ENCODE data around the gene USP40. TPM values are rescaled to one million over a fixed set of nuclear protein-coding genes. Genes with fewer than 3 reads are reported as not detected.

USP40 gene
- total RNA-seq, 3 donors from 2014 or later = 29.2 to 53.4 (median 35.2) TPM

DNA sequence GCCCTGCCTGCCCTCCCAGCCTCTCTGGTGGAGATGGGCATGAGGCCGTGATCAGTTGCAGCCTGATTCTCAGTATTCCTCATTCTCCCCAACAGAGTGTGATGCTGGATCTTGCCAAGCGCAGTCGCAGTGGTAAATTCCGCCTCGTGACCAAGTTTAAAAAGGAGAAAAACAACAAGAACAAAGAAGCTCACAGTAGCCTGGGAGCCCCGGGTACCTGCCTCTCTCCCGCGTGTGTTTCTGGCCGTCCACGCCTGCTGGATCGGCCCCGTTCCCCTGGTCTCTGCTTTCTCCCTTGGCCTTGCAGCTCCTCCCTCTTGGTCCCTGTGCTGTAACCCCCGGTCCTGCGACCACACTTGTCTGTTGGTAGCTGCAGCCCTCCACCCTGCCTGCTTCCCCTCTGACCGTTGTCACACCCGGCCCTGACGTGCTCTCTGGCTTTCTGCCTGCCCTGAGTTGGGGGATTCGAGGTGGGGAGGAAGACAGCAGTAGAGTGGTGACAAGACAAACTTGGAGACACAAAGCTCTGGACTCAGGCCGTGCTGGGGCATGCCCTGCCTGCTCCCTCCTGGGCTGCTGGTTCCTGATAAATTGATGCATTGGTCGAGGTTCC, 99.5 kb downstream of the USP40 start:
- TF ChIP-seq POLR2AphosphoS5 (IDR thresholded peaks at IDR 0.05) (no peak), POLR2A (IDR thresholded peaks at IDR 0.05) (no peak)
- TF ChIP-seq, protein P1, sequence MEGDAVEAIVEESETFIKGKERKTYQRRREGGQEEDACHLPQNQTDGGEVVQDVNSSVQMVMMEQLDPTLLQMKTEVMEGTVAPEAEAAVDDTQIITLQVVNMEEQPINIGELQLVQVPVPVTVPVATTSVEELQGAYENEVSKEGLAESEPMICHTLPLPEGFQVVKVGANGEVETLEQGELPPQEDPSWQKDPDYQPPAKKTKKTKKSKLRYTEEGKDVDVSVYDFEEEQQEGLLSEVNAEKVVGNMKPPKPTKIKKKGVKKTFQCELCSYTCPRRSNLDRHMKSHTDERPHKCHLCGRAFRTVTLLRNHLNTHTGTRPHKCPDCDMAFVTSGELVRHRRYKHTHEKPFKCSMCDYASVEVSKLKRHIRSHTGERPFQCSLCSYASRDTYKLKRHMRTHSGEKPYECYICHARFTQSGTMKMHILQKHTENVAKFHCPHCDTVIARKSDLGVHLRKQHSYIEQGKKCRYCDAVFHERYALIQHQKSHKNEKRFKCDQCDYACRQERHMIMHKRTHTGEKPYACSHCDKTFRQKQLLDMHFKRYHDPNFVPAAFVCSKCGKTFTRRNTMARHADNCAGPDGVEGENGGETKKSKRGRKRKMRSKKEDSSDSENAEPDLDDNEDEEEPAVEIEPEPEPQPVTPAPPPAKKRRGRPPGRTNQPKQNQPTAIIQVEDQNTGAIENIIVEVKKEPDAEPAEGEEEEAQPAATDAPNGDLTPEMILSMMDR (IDR thresholded peaks at IDR 0.05) = no peak

DNA sequence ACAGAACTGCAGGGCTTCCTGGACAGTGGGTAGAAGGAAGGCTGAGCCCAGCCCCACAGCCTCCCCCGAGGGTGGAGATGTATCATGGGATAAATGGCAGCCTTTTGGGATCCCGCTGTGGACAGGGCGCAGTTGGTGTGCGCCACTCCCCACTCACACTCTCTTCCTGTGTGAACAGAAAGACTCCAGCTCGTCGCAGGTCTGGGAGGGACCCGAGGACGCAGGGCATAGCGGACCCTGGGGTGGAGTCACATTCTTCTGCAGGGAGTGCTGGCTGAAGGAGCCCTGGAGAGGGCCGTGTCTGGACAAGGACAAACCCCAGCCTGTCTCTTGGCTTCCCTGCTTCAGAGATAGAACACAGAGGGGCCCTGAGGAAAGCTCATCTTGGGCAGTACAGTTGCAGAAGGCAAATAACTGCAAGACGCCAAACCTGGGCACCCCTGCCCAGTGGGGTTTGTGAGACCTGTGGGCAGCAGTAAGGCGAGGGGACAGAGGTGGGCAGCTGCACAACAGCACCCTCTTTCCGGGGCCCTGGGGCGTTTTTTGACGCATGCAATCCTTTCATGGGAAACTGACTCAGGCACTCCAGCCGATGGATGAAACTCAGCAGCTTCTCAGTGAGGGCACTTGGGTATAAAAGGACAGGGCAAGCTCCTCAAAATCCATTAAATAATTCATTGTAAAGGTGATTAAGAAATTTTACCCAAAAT, 101.9 kb downstream of the USP40 start:
- Histone ChIP-seq H3K27ac (no peak overlapping the region), H3K36me3 (no peaks in the 10 kb centered on the region), H3K4me3 (no peak overlapping the region), H3K27me3 (no peaks in the 10 kb centered on the region), H3K4me1 (no peaks in the 10 kb centered on the region), H3K9me3 (no peaks in the 10 kb centered on the region)
- peak in 1 of 2 donors; percentile 41 for DNase-seq (ENCODE audit: low spot score in 2 of 2)
- TF ChIP-seq POLR2A (IDR thresholded peaks at IDR 0.05) (no peak), POLR2AphosphoS5 (IDR thresholded peaks at IDR 0.05) (no peak)
- TF ChIP-seq, protein P1 (IDR thresholded peaks at IDR 0.05) = no peak
- intact Hi-C loops (cut with DNase I; ENCODE audit: low total_unique reads) = no loop called here

More for the DNA sequence above, 99.5 kb downstream of the USP40 start:
- Histone ChIP-seq H3K27ac (no peak overlapping the region), H3K27me3 (no peaks in the 10 kb centered on the region), H3K4me3 (no peak overlapping the region), H3K9me3 (no peaks in the 10 kb centered on the region), H3K36me3 (no peaks in the 10 kb centered on the region), H3K4me1 (no peaks in the 10 kb centered on the region)
- intact Hi-C loops (cut with DNase I; ENCODE audit: low total_unique reads) = no loop called here
- DNase-seq (ENCODE audit: low spot score in 2 of 2) = peak in 1 of 2 donors; percentile 36

DNA sequence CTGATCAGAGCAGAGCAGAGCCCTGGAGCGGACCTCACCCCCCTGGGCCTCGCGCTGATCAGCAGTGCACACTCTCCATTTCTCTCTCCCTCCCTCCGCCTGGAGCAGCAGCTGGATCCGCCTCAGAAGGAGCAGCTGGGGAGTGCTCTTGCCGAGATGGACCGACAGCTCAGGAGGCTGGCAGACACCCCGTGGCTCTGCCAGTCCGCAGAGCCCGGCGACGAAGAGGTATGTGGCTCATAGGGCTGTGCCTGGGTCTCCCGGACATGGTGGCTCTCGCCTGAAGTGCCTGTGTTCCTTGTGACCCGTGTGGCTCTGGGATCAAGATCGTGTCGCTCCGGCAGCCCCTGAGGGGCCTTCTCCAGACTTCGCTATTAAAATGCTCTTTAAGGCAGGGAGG, 102.5 kb downstream of the USP40 start:
- TF ChIP-seq, protein P1 (IDR thresholded peaks at IDR 0.05) = no peak
- TF ChIP-seq POLR2AphosphoS5 (IDR thresholded peaks at IDR 0.05) (no peak), POLR2A (IDR thresholded peaks at IDR 0.05) (no peak)
- Histone ChIP-seq H3K27me3 (no peaks in the 10 kb centered on the region), H3K4me1 (no peaks in the 10 kb centered on the region), H3K9me3 (no peaks in the 10 kb centered on the region), H3K27ac (no peak overlapping the region), H3K36me3 (no peaks in the 10 kb centered on the region), H3K4me3 (no peak overlapping the region)
- DNase-seq (ENCODE audit: low spot score in 2 of 2) = peak in 1 of 2 donors; percentile 34
- intact Hi-C loops (cut with DNase I; ENCODE audit: low total_unique reads) = no loop called here

DNA sequence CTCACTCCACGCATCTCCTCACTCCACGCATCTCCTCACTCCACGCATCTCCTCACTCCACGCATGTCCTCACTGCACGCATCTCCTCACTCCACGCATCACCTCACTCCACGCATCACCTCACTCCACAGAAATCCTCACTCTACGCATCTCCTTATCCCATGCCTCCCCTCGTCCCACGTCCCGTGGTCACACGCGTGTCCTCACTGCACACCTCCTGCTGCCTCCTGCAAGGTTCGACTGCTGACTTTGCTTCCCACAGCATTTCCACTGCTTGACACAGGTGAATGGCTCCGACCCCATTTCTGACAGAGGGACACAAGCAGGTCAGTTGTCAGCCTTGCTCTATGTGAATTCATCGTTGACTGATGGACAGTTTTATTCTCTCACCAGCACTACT, 103.0 kb downstream of the USP40 start:
- Histone ChIP-seq H3K9me3 (no peaks in the 10 kb centered on the region), H3K27me3 (no peaks in the 10 kb centered on the region), H3K27ac (no peak overlapping the region), H3K36me3 (no peaks in the 10 kb centered on the region), H3K4me1 (no peaks in the 10 kb centered on the region), H3K4me3 (no peak overlapping the region)
- no peak for TF ChIP-seq POLR2AphosphoS5 (IDR thresholded peaks at IDR 0.05)
- TF ChIP-seq POLR2A (IDR thresholded peaks at IDR 0.05) = no peak
- TF ChIP-seq, protein P1 (IDR thresholded peaks at IDR 0.05) = no peak
- DNase-seq (ENCODE audit: low spot score in 2 of 2) = no peak
- intact Hi-C loops (cut with DNase I; ENCODE audit: low total_unique reads) = no loop called here

DNA sequence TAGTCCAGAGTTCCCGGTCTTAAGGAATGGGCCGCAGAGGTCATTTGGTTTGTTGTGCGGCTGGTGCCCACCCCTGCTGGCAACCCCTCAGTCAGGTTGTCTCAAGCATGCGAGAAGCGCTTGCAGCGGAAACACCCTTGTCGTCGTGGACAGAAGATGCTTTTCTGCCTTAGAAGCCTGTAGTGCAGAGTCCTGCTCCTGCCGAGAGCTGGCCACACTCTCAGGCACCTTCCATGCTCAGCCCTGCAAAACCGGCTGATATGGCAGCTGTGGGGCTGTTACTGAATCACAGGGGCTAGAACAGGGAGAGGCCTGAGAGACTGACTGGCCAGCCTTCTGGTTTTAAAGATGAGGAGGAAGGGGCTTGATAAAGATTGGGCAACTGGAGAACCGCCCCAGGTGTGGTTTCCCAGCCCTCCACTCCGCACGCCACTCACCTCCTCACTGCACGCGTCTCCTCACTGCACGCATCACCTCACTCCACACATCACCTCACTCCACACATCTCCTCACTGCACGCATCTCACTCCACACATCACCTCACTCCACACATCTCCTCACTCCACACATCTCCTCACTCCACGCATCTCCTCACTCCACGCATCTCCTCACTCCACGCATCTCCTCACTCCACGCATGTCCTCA, 103.6 kb downstream of the USP40 start:
- Histone ChIP-seq H3K27me3 (no peaks in the 10 kb centered on the region), H3K9me3 (no peaks in the 10 kb centered on the region), H3K27ac (no peak overlapping the region), H3K4me1 (no peaks in the 10 kb centered on the region), H3K36me3 (no peaks in the 10 kb centered on the region), H3K4me3 (no peak overlapping the region)
- intact Hi-C loops (cut with DNase I; ENCODE audit: low total_unique reads) = no loop called here
- no peak for TF ChIP-seq POLR2AphosphoS5 (IDR thresholded peaks at IDR 0.05)
- no peak for TF ChIP-seq POLR2A (IDR thresholded peaks at IDR 0.05)
- TF ChIP-seq, protein P1 (IDR thresholded peaks at IDR 0.05) = no peak
- DNase-seq (ENCODE audit: low spot score in 2 of 2) = no peak
